ENCODE data around the gene KLHL30.
"Not testable (repeated sequence)": the region's sequence is repeated elsewhere in the genome, so short reads cannot be mapped to it uniquely, and the experiment has no call there.

Gene KLHL30

GRCh38 chr2:238166391-238167343 is 28.2 kb downstream of the KLHL30 start:
- no peak for DNase-seq

- DNase-seq = no peak
Measured at GRCh38 chr2:238167344-238167715, 28.9 kb downstream of the KLHL30 start.

- DNase-seq = peak; percentile 40
Measured at GRCh38 chr2:238167761-238168160, 29.3 kb downstream of the KLHL30 start.

GRCh38 chr2:238168196-238169047 is 30.0 kb downstream of the KLHL30 start:
- no peak for DNase-seq

- peak; percentile 96 for DNase-seq
Measured at GRCh38 chr2:238169048-238169707, 30.7 kb downstream of the KLHL30 start.

GRCh38 chr2:238169708-238170251 is 31.3 kb downstream of the KLHL30 start:
- DNase-seq = peak; percentile 98

- no peak for DNase-seq
Measured at GRCh38 chr2:238170386-238171071, 32.1 kb downstream of the KLHL30 start.

GRCh38 chr2:238171072-238171431 is 32.6 kb downstream of the KLHL30 start:
- not testable (repeated sequence) for DNase-seq

- DNase-seq = no peak
Measured at GRCh38 chr2:238171575-238172187, 33.2 kb downstream of the KLHL30 start.

- DNase-seq = no peak
Measured at GRCh38 chr2:238172439-238172838, 34.0 kb downstream of the KLHL30 start.

- no peak for DNase-seq
Measured at GRCh38 chr2:238173692-238174091, 35.2 kb downstream of the KLHL30 start.

- no peak for DNase-seq
Measured at GRCh38 chr2:238174291-238174690, 35.8 kb downstream of the KLHL30 start.

GRCh38 chr2:238174701-238175100 is 36.2 kb downstream of the KLHL30 start:
- no peak for DNase-seq

- no peak for DNase-seq
Measured at GRCh38 chr2:238176613-238177012, 38.1 kb downstream of the KLHL30 start.

- DNase-seq = no peak
Measured at GRCh38 chr2:238180554-238180953, 42.1 kb downstream of the KLHL30 start.

- DNase-seq = no peak
Measured at GRCh38 chr2:238182362-238182761, 43.9 kb downstream of the KLHL30 start.

- no peak for DNase-seq
Measured at GRCh38 chr2:238183821-238184220, 45.4 kb downstream of the KLHL30 start.

GRCh38 chr2:238187618-238188548 is 49.4 kb downstream of the KLHL30 start:
- no peak for DNase-seq

GRCh38 chr2:238190445-238190844 is 52.0 kb downstream of the KLHL30 start:
- DNase-seq = no peak

All from fibroblast of skin of right biceps (primary cell).